Measurements from ENCODE around the gene POLL.

DNA sequence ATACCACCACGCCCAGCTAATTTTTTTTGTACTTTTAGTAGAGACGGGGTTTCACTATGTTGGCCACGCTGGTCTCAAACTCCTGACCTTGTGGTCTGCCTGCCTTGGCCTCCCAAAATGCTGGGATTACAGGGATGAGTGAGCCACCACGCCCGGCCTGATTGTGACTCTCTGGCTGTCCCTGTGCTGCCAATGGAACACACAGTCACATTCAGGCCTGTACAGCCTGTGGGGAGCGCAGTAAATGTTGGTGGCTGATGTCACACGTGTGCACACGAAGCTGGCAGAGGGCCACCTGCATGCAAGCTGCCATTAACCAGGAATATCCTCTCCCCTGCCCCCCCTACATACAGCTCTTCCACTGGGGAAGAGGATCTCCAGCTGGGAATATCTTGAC, 22.1 kb downstream of the POLL start:
- TF ChIP-seq, protein P1, sequence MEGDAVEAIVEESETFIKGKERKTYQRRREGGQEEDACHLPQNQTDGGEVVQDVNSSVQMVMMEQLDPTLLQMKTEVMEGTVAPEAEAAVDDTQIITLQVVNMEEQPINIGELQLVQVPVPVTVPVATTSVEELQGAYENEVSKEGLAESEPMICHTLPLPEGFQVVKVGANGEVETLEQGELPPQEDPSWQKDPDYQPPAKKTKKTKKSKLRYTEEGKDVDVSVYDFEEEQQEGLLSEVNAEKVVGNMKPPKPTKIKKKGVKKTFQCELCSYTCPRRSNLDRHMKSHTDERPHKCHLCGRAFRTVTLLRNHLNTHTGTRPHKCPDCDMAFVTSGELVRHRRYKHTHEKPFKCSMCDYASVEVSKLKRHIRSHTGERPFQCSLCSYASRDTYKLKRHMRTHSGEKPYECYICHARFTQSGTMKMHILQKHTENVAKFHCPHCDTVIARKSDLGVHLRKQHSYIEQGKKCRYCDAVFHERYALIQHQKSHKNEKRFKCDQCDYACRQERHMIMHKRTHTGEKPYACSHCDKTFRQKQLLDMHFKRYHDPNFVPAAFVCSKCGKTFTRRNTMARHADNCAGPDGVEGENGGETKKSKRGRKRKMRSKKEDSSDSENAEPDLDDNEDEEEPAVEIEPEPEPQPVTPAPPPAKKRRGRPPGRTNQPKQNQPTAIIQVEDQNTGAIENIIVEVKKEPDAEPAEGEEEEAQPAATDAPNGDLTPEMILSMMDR (IDR thresholded peaks at IDR 0.05; ENCODE audit: extremely low read depth in 1 of 2, insufficient read depth in 1 of 2, low read depth in 1 of 2, low read length in 2 of 2) = no peak
- TF ChIP-seq POLR2A (IDR thresholded peaks at IDR 0.05; ENCODE audit: low read depth, low read length) = no peak

Data from endothelial cell of umbilical vein (primary cell).